ENCODE measurements around the gene MYMK.

GRCh38 chr9:133523106-133523505 lies 1.7 kb downstream of the MYMK start:
- no peak for TF ChIP-seq MIXL1 (CRISPR knock-in tag; IDR thresholded peaks at IDR 0.05)
- TF ChIP-seq CTCF (CRISPR knock-in tag; IDR thresholded peaks at IDR 0.05) = no peak
- TF ChIP-seq ZNF776 (CRISPR knock-in tag; IDR thresholded peaks at IDR 0.05) = no peak
- no peak for TF ChIP-seq ZNF205 (CRISPR knock-in tag; IDR thresholded peaks at IDR 0.05)
- TF ChIP-seq ZNF484 (CRISPR knock-in tag; IDR thresholded peaks at IDR 0.05; ENCODE audit: borderline replicate concordance, low read depth) = no peak
- no peak for TF ChIP-seq ZNF124 (CRISPR knock-in tag; IDR thresholded peaks at IDR 0.05)
- no peak for TF ChIP-seq POLR2A (IDR thresholded peaks at IDR 0.05; ENCODE audit: insufficient read depth in 1 of 2, low read depth in 2 of 2, low read length in 2 of 2)
- no peak for TF ChIP-seq ZNF431 (CRISPR knock-in tag; IDR thresholded peaks at IDR 0.05; ENCODE audit: borderline replicate concordance, low read depth)
